ENCODE results near the gene CCDC85B.
"Not testable (repeated sequence)": the region's sequence is repeated elsewhere in the genome, so short reads cannot be mapped to it uniquely, and the experiment has no call there.

The CCDC85B gene

DNA sequence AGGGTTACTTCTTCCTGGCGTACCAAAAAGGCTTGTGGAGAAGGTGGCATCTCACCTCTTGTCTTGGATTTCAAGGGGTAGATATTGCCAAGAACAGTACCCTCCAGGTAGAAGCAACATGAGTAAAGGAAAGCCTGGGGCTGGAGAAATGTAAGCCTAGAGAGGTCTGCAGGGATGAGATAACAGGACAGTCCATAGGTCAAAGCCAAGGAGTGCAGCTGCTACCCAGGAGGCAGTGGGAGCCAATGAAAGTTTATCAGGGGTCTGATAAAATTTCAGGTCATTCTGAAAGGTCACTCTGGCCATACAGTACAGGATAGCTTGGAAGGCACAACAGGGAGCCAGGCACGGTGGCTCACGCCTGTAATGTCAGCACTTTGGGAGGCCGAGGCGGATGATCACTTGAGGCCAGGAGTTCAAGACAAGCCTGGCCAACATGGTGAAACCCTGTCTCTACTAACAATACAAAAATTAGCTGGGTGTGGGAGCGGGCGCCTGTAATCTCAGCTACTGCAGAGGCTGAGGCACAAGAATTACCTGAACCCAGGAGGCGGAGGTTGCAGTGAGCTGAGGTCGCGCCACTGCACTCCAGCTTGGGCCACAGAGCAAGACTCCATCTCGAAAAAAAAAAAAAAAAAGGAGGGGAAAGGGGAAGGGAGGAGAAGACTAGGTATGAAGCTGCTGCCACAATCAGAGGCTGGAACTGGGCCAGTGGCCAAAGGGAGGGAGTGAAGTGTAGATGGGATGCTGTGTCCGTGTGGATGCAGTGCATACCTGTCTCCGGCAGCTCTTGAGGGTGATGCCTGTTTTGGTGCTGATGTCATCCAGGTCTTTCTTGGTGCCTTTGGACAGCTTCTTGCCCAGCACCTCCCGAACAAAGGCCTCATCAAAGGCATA is 3.4 kb upstream of the CCDC85B start:
- peak overlapping the region; percentile 83 for H3K4me3 Mint-ChIP-seq
- peak overlapping the region; percentile 92 for H3K27ac Mint-ChIP-seq
- H3K9me3 Mint-ChIP-seq, result no peaks in the 10 kb centered on the region
- ATAC-seq, result no peak
- no peaks in the 10 kb centered on the region for H3K27me3 Mint-ChIP-seq
- peaks cover 29% of the 10 kb centered on the region for H3K36me3 Mint-ChIP-seq
- peaks cover 65% of the 10 kb centered on the region for H3K4me1 Mint-ChIP-seq

DNA sequence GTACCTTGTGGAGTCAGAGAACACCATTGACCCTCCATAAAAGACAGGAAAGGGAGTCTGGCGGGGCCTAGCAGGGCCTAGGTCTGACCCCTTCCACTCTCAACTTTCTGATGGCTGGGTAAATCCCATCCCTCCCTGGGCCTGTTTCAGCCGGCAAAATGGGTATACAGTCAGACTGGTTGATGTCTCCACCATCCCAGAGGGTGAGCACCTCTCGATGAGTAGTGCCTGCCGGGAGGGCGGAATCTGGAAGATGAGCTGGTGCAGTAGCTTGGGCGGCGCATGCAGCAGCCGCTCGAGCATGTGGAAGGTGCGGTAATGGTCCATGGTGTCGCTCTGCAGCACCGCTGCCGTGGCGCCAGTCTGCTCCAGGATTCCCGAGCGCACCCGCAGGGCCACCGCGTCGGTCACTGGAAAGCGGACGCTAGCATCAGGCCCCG is 2.7 kb upstream of the CCDC85B start:
- Mint-ChIP-seq H3K4me1 (peaks cover 71% of the 10 kb centered on the region), H3K27ac (peak overlapping the region; percentile 92), H3K9me3 (no peaks in the 10 kb centered on the region), H3K36me3 (peaks cover 23% of the 10 kb centered on the region), H3K4me3 (peak overlapping the region; percentile 83), H3K27me3 (no peaks in the 10 kb centered on the region)
- ATAC-seq, result no peak

DNA sequence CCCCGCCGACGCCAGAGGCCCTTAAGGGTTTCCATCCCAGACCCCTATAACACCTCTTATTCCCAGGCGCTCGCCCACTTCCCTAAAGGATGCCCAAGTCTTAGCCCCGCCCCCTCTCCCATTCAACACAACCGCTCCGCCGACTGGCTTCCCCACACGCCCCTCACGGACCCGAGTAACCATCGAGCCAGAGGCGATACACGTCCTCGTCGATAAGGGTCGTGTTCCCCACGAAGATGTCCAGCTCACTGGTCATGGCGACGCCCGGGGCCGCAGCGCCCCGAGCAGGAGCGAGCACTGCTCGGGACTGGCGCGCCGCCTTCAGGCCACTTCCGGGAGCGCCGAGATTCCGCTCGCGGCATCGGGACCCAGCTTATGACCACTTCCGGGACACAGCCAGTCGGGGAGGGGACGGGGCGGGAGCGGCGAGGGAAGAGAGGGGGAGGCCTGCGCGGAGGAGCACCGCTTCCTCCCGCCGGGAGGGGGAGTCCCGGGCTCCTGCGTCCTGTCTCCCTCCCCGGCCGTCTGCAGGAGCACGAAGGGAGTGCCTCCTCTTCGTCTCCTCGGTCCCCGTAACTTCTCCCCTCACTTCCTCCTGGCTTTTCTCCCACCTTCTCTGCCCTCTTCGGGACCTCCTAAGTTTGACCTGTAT is 2.2 kb upstream of the CCDC85B start, which contains the start of gene FIBP:
Gene FIBP (minus strand): TSS at position 309 of the 652 bp plus-strand sequence. CDS start 53 bp downstream, at position 256.
- ATAC-seq, result peak; percentile 80
- Mint-ChIP-seq H3K9me3 (no peaks in the 10 kb centered on the region), H3K27ac (peak within 1 kb of the TSS; percentile 92), H3K4me1 (peaks cover 77% of the 10 kb centered on the region), H3K36me3 (peaks cover 22% of the 10 kb centered on the region), H3K4me3 (peak within 1 kb of the TSS; percentile 83), H3K27me3 (no peaks in the 10 kb centered on the region)

DNA sequence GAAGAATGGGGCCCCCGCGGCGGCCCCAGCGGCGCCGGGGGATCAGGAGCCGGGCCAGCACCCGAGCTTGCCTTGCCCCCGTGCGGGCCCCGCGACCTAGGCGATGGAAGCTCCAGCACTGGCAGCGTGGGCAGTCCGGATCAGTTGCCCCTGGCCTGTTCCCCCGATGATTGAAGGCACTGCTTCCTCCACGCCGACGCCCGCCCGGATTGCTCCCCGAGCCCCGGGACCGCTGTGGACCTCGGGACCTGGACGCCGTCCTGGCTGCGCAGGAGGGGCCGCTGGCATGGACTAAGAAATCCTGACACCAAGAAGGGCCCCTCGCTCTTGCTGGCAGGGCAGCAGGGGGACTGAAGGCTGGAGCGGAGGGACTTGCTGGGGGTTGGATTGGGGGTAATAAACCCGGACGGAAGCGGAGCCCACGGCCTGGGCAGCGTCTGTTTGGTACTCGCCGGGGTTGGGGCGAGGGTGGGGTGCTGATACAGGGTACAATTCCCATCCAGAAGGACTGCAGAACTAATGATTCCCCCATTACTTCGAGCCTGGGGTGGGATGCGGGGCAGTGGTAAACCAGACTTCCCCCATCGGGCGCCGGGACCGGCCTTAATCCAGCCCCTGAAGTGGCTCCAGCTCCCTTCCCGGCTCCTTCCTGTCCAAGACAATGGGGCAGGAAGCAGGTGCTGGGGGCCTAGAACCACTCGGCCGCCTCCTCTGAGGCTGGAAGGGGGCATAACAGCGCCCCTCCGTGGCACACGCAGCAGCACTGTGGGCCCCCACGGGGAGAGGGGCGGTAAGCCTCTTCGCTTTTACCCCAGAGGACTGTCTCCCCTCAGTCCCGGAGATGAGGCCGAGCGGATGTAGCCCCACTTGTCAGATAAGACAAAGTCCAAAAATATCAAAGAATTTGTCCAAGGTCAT is 1.0 kb downstream of the CCDC85B start:
- Mint-ChIP-seq H3K4me3 (peak overlapping the region; percentile 83), H3K9me3 (no peaks in the 10 kb centered on the region), H3K36me3 (peaks cover 4% of the 10 kb centered on the region), H3K4me1 (peaks cover 86% of the 10 kb centered on the region), H3K27me3 (no peaks in the 10 kb centered on the region), H3K27ac (peak overlapping the region; percentile 92)
- no peak for ATAC-seq

DNA sequence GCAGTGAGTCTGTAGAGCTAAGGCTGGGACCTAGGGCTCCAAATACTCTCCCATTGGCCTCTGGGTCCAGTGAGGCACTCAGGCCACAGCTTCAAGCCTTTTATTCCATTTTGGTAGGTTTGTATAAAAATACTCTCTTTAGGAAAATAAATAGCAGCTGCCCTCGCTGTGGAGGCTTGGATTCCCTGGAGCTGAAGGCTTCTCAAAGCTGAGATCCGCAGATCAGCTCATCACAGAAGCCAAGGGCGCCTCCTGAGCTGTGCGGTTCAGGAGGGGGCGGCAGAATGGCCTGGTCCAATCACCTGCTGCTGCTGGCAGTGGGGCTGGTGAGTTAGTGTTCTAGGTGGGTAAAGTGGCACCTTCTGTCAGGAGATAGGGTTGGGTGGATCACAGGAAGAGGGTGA is 1.7 kb downstream of the CCDC85B start:
- Mint-ChIP-seq H3K4me1 (peaks cover 83% of the 10 kb centered on the region), H3K4me3 (peak overlapping the region; percentile 83), H3K27ac (peak overlapping the region; percentile 92)
- H3K27me3 Mint-ChIP-seq, H3K9me3 Mint-ChIP-seq, H3K36me3 Mint-ChIP-seq, ATAC-seq: not testable (repeated sequence)

DNA sequence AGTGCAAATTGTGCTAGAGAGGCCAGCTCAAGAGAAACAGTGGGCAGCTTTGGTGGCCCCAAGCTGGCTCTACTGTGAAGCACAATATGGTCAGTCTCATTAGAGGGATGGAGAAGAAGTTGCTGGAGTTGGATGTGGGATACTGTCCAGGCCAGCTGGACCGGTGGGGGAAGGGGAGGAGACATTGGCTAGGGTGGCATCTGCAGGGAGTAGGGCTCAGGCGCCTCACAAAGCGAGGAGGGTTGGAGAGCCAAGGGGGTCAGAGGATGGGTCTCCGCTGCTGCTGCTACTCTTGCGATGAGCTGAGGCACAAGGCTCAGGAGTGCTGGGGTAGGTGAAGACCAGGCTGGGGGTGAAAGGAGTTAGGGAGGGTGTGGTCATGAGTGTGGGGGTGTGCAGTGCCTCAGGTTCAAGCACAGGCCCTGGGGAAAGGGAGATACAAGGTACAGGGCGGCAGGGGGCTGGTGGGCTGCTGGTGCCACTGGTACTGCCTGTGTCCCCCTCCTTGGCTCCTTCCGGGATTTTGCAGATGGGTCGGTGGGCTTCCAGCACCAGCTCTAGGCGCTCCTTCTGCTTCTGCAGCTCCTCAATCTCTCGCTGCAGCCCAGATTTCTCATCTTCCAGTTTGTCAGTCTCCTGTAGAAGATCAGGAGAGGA is 2.3 kb downstream of the CCDC85B start:
- no peaks in the 10 kb centered on the region for H3K9me3 Mint-ChIP-seq
- H3K4me1 Mint-ChIP-seq, result peaks cover 77% of the 10 kb centered on the region
- peak overlapping the region; percentile 92 for H3K27ac Mint-ChIP-seq
- no peak for ATAC-seq
- no peaks in the 10 kb centered on the region for H3K36me3 Mint-ChIP-seq
- no peaks in the 10 kb centered on the region for H3K27me3 Mint-ChIP-seq
- H3K4me3 Mint-ChIP-seq, result peak overlapping the region; percentile 83

DNA sequence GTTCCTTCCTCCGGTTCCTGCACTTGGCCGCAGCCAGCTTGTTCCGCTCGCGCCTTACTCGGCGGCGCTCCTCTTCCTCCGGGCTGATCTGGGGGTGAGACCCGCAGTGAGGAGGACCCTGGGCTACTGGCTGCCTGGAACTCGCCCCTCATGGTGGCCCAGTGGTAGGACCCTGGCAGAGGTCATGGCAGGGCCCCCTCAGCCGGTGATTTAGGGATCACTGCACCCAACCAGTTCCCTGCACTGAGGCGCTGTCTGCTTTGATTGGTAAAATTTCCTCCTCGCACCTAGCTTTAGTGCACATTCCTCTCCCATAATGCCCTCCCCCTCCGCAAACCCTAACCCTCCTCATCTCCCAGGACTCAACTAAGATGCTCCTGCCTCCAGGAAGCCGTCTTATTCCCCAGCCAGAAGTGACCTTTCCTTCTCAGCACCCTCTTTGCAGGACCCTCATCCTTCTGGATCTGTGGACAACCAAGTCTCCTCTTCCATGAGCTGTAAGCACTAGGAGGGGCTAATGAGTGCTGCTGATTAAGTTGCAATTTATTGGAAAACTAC is 3.6 kb downstream of the CCDC85B start:
- H3K4me3 Mint-ChIP-seq, result peak overlapping the region; percentile 83
- H3K27ac Mint-ChIP-seq, result peak overlapping the region; percentile 92
- H3K27me3 Mint-ChIP-seq, result no peaks in the 10 kb centered on the region
- no peaks in the 10 kb centered on the region for H3K9me3 Mint-ChIP-seq
- ATAC-seq, result no peak
- H3K4me1 Mint-ChIP-seq, result peaks cover 64% of the 10 kb centered on the region
- no peaks in the 10 kb centered on the region for H3K36me3 Mint-ChIP-seq

DNA sequence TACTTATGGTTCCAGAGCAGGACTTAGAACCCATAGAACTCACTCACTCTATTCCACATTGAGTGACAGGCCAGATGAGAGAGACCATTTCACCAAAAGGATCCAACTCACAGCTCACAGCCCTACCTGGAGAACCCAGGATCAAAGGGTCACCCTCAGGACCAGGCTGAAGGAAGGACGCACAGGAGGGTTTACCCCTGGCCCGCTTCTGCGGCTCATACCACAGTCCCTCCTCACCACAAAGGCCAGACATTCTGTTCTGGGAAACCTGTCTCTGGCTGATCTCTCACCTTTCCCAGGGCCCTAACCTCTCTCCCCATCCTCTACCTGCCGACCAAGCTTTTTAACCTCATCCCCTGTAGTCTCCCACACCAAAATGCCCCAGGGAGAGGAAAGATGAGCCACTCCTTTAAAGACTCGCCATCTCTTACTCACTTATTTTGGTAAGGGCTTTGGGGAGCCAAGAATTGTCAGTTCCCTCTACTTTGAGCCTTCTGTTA is 5.1 kb downstream of the CCDC85B start:
- H3K4me3 Mint-ChIP-seq, result no peak overlapping the region

DNA sequence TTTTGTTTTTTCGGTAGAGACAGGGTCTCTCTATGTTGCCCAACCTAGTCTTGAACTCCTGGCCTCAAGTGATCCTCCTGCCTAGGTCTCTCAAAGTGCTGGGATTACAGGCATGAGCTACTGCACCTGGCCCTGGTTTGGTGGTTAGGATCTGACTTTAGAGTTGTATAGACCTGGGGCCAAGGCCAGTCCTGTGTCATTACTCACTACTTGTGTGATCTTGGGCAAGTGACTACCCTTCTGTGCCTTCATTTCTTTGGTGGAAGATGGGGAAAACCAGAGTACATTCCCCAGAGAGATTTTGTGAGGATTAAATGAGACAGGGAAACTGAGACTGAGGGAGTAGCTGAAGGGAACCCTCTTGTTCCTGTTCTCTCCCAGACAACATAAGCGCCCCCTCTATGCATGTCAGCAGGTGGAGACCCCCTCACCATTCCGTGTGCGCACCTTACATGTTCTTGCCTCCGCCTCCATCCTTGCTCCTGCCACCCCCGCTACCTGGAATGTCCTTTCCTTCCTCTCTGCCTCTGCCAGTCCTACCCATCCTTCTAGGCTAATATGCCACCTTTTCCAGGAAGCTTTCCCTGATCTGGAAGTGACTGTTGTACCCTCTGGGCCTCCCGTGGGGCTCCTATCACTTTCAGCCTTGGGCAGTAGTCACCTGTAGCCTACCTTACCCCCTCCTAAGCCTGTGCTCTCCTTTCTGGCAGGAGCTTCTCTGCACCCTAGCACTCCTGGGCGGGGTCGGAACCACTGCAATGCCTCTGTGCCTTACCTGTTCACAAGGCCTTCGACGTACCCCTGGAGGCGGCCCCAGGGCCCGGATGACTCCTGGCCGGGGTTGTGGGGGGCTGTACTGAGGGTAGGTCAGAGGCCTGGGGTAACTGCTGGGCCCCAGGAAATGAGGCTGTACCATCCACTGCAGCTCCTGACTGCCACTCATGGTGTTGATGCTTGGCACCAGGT is 5.8 kb downstream of the CCDC85B start:
- H3K4me1 Mint-ChIP-seq, result peaks cover 54% of the 10 kb centered on the region
- H3K9me3 Mint-ChIP-seq, result no peaks in the 10 kb centered on the region
- no peak for ATAC-seq
- H3K4me3 Mint-ChIP-seq, result no peak overlapping the region
- H3K36me3 Mint-ChIP-seq, result no peaks in the 10 kb centered on the region
- H3K27me3 Mint-ChIP-seq, result no peaks in the 10 kb centered on the region
- H3K27ac Mint-ChIP-seq, result peak overlapping the region; percentile 92

More for the DNA sequence above, 5.1 kb downstream of the CCDC85B start:
- Mint-ChIP-seq H3K4me1 (peaks cover 52% of the 10 kb centered on the region), H3K27ac (peak overlapping the region; percentile 92), H3K9me3 (no peaks in the 10 kb centered on the region), H3K36me3 (no peaks in the 10 kb centered on the region), H3K27me3 (no peaks in the 10 kb centered on the region)
- ATAC-seq, result no peak

DNA sequence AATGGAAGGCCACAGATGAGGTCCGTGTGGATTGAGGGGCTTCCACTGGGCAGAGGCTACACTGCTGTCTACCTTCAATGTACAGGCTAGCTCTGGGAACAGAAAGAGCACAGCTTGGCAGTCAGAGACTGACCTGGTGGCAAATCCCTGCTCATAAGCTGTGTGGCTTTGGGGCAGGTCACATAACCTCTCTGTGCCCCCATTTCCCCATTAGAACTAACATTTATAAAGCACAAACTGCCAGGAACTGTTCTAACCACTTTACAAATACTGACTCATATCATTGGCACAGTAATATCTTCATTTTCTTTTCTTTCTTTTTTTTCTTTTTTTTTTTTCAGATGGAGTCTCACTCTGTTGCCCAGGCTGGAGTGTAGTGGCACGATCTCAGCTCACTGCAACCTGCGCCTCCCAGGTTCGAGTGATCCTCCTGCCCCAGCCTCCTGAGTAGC is 6.6 kb downstream of the CCDC85B start:
- no peaks in the 10 kb centered on the region for H3K9me3 Mint-ChIP-seq
- H3K4me1 Mint-ChIP-seq, result peaks cover 47% of the 10 kb centered on the region
- H3K4me3 Mint-ChIP-seq, result no peak overlapping the region
- ATAC-seq, result no peak
- H3K27me3 Mint-ChIP-seq, result peaks cover 6% of the 10 kb centered on the region
- H3K36me3 Mint-ChIP-seq, result no peaks in the 10 kb centered on the region
- H3K27ac Mint-ChIP-seq, result no peak overlapping the region

DNA sequence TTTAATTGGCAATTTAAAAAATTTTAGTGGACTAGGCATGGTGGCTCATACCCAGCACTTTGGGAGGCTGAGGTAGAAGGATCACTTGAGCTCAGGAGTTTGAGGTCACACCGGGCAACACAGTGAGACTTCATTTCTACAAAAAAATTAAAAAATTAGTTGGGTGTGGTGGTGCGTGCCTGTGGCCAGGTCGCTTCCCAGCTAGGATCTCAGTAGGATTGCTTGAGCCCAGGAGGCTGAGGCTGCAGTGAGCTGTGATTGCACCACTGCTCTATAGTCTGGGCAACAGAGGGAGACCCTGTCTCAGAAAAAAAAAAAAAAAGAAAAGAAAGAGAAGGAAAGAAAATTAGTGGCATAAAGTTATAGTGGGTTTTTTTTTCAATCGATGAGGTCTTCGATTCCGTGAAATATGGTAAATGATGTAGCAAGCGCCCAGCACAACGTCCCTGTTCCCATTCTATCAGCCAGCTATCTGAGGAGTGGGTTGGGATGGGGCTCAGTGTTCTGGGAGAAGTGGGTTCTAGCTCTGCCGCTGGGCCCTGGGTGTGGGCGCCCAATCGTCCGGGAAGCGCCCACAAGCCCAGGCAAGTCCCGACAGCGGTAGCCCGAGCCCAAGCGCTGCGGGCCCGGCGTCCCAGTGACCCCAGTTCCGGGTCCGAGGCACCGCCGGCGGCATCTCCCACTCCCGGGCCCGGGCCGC is 8.3 kb downstream of the CCDC85B start:
- ATAC-seq, result no peak
- Mint-ChIP-seq H3K27me3 (peaks cover 24% of the 10 kb centered on the region), H3K36me3 (no peaks in the 10 kb centered on the region), H3K4me3 (peak overlapping the region; percentile 79), H3K27ac (peak overlapping the region; percentile 60), H3K9me3 (no peaks in the 10 kb centered on the region), H3K4me1 (peaks cover 30% of the 10 kb centered on the region)

DNA sequence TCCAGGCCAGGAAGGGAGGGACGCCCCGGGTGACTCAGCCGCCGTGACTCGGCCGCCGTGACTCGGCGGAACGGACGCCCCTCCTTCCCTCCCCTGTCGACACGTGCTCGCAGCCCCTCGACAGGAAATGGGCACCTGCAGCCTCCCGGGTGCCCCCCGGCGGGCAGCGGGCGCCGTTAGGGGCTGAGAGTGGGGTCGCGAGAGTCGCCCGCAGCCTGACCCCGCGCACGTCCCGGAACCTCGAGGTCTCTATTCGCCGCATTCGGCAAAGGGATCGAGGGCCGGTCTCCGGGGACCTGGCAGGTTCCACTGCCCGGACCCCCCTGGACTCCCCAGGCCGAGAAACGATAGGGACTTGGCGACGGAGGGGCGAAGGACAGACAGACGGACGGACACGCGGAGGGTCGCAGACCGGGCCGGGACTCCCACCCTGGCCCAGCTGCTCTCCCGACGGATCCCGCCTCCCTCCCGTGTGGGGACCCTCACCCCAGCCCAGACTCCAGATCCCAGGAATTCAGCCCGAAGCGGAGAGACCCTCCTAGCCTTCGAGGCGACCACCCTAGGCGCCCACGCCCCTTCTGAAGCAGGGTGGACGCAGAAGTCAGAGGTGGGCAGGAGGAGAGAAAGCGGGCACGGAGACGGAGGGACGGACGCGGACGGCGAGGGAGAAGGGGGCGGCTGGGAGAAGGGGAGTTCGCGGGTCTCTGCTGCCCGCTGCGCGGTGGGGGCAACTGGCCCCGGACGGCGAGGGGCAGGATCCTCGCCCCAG is 9.1 kb downstream of the CCDC85B start:
- Mint-ChIP-seq H3K36me3 (no peaks in the 10 kb centered on the region), H3K4me1 (peaks cover 23% of the 10 kb centered on the region), H3K27ac (peak overlapping the region; percentile 60), H3K4me3 (peak overlapping the region; percentile 71), H3K27me3 (peaks cover 30% of the 10 kb centered on the region), H3K9me3 (no peaks in the 10 kb centered on the region)
- ATAC-seq, result no peak
